MM.1S (cell line): ENCODE data around the gene PRF1.

Source experiments
- DNase-seq: peaks from one replicate; pipeline ENCODE4 v3.0.0-alpha.2; 2015
- H2AFZ ChIP-seq: fragments of 300-600 bp; sonication (generic); 2 replicates; pipeline ENCODE4 v1.6.0; 2016; ENCODE audit warnings: antibody characterized with exemption, low read length
- H3F3A ChIP-seq: fragments of 300-600 bp; sonication (generic); 2 replicates; pipeline ENCODE4 v1.6.1; 2016; ENCODE audit warnings: mild to moderate bottlenecking, antibody characterized with exemption, low read length, moderate library complexity, mixed read lengths; ENCODE audit not compliant: insufficient read depth
- H3K27ac ChIP-seq: fragments of 300-600 bp; sonication (generic); 2 replicates; pipeline ENCODE4 v1.5.1; 2016; ENCODE audit warnings: mild to moderate bottlenecking, low read length
- H3K27me3 ChIP-seq: fragments of 300-600 bp; sonication (generic); replicated peaks from 2 replicates; pipeline ENCODE4 v1.6.0; 2016; ENCODE audit warnings: low read length; ENCODE audit not compliant: insufficient read depth
- H3K36me3 ChIP-seq: fragments of 300-600 bp; sonication (generic); replicated peaks from 2 replicates; pipeline ENCODE4 v1.6.1; 2016; ENCODE audit warnings: mild to moderate bottlenecking, low read length, mixed read lengths; ENCODE audit not compliant: insufficient read depth
- H3K4me1 ChIP-seq: fragments of 300-600 bp; sonication (generic); 2 replicates; pipeline ENCODE4 v1.6.1; 2016; ENCODE audit warnings: low read length, mixed read lengths
- H3K4me2 ChIP-seq: fragments of 300-600 bp; sonication (generic); 2 replicates; pipeline ENCODE4 v1.6.0; 2016; ENCODE audit warnings: low read depth, low read length
- H3K4me3 ChIP-seq: fragments of 300-600 bp; sonication (generic); 2 replicates; pipeline ENCODE4 v1.5.1; 2016; ENCODE audit warnings: low read length, mixed read lengths
- H3K79me2 ChIP-seq: fragments of 300-600 bp; sonication (generic); 2 replicates; pipeline ENCODE4 v1.6.1; 2016; ENCODE audit warnings: mixed run types, low read length, mixed read lengths
- H3K9ac ChIP-seq: fragments of 300-600 bp; sonication (generic); 2 replicates; pipeline ENCODE4 v1.6.1; 2016; ENCODE audit warnings: low read length, mixed read lengths
- H3K9me2 ChIP-seq: fragments of 300-600 bp; sonication (generic); replicated peaks from 2 replicates; pipeline ENCODE4 v1.6.1; 2016; ENCODE audit warnings: mild to moderate bottlenecking, low read length, mixed read lengths; ENCODE audit not compliant: insufficient read depth
- H3K9me3 ChIP-seq: fragments of 300-600 bp; sonication (generic); replicated peaks from 2 replicates; pipeline ENCODE4 v1.6.1; 2016; ENCODE audit warnings: mild to moderate bottlenecking, low read length, mixed read lengths; ENCODE audit not compliant: insufficient read depth
- H4K20me1 ChIP-seq: fragments of 300-600 bp; sonication (generic); 2 replicates; pipeline ENCODE4 v1.6.1; 2016; ENCODE audit warnings: mild to moderate bottlenecking, low read length, moderate library complexity, mixed read lengths; ENCODE audit not compliant: insufficient read depth
- CTCF ChIP-seq: fragments of 300-600 bp; sonication (generic); IDR thresholded peaks from 2 replicates; pipeline ENCODE4 v1.5.1; 2016; ENCODE audit warnings: antibody characterized with exemption, low read length, mixed read lengths
- EZH2 ChIP-seq: fragments of 300-600 bp; sonication (generic); optimal IDR thresholded peaks from 2 replicates; pipeline ENCODE3; 2017; ENCODE audit warnings: low read depth, mild to moderate bottlenecking, antibody characterized with exemption, low read length, mixed read lengths
- EZH2phosphoT487 ChIP-seq: fragments of 300-600 bp; sonication (generic); IDR thresholded peaks from 2 replicates; pipeline ENCODE4 v1.6.1; 2018; ENCODE audit warnings: antibody characterized with exemption, low read length

PRF1 gene

GRCh38 chr10:70592746-70593512 lies 9.6 kb downstream of the PRF1 start:
- Histone ChIP-seq H3K4me2 (no peak overlapping the region), H3K9ac (no peak overlapping the region), H2AFZ (no peak overlapping the region), H3K9me3 (no peaks in the 10 kb centered on the region), H3K36me3 (no peaks in the 10 kb centered on the region), H3K4me3 (no peak overlapping the region), H4K20me1 (no peaks in the 10 kb centered on the region), H3F3A (no peaks in the 10 kb centered on the region), H3K9me2 (no peaks in the 10 kb centered on the region), H3K4me1 (no peaks in the 10 kb centered on the region), H3K79me2 (no peaks in the 10 kb centered on the region), H3K27me3 (no peaks in the 10 kb centered on the region), H3K27ac (no peak overlapping the region)
- no peak for DNase-seq
- no peak for TF ChIP-seq EZH2phosphoT487
- TF ChIP-seq EZH2, result no peak
- TF ChIP-seq CTCF, result no peak

- H3F3A ChIP-seq, result no peaks in the 10 kb centered on the region
- no peak overlapping the region for H3K27ac ChIP-seq
- H3K9me3 ChIP-seq, result no peaks in the 10 kb centered on the region
- DNase-seq, result no peak
- no peaks in the 10 kb centered on the region for H3K36me3 ChIP-seq
- TF ChIP-seq CTCF (no peak), EZH2phosphoT487 (no peak), EZH2 (no peak)
- no peaks in the 10 kb centered on the region for H3K27me3 ChIP-seq
- no peaks in the 10 kb centered on the region for H3K4me1 ChIP-seq
- H2AFZ ChIP-seq, result no peak overlapping the region
- H3K9ac ChIP-seq, result no peak overlapping the region
- H4K20me1 ChIP-seq, result no peaks in the 10 kb centered on the region
- no peak overlapping the region for H3K4me3 ChIP-seq
- H3K9me2 ChIP-seq, result no peaks in the 10 kb centered on the region
- H3K4me2 ChIP-seq, result no peak overlapping the region
- no peaks in the 10 kb centered on the region for H3K79me2 ChIP-seq
These were observed 10.3 kb downstream of the PRF1 start for GRCh38 chr10:70592186-70592735.

GRCh38 chr10:70590655-70591416 lies 11.7 kb downstream of the PRF1 start:
- Histone ChIP-seq H3K4me1 (no peaks in the 10 kb centered on the region), H4K20me1 (no peaks in the 10 kb centered on the region), H3K27ac (no peak overlapping the region), H3K4me3 (no peak overlapping the region), H2AFZ (no peak overlapping the region), H3K36me3 (no peaks in the 10 kb centered on the region), H3F3A (no peaks in the 10 kb centered on the region), H3K9ac (no peak overlapping the region), H3K4me2 (no peak overlapping the region), H3K27me3 (no peaks in the 10 kb centered on the region), H3K9me3 (no peaks in the 10 kb centered on the region), H3K9me2 (no peaks in the 10 kb centered on the region), H3K79me2 (no peaks in the 10 kb centered on the region)
- no peak for DNase-seq
- TF ChIP-seq CTCF (no peak), EZH2 (no peak), EZH2phosphoT487 (no peak)
